Measurements from ENCODE around the gene VPS29.

DNA sequence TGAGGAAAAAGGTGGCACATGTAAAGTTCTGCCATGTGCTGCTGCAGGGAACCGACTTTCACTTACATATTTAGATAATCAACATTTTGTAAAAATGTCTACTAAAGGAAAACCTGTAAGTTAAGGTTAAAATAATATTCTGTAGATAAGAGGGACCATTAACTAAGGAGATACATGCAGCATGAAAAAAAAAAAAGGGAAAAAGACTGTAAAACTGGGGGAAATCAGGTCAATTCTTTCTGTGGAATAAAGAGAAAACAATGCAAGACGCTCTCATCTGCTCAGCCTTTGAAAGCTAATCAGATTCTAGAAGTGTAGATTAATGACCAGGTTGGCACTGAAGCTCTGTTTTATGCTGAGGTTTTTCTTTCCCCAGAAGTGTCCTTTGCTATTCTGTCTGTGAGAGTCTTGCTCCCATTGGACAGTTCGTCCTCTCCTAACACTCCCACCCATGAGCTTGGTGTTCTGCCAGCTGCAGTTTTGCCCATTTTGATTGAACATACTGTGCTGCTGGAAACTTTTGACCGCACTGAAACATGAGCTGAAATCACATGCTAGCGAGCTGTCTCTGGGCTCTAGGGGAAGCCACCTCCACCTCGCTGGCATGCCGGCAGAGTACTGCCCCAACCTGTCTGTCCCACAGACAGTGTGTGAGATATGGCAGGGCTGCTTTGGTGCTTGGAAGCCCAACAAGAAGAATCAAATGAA lies 41.5 kb upstream of the VPS29 start:
- TF ChIP-seq TAF1 (IDR thresholded peaks at IDR 0.05; ENCODE audit: borderline replicate concordance, low read depth, low read length): no peak
- no peak for TF ChIP-seq NRF1 (IDR thresholded peaks at IDR 0.05; ENCODE audit: low read depth, low read length)
